ENCODE measurements around the gene FOLR2.
"Not testable (repeated sequence)": the region's sequence is repeated elsewhere in the genome, so short reads cannot be mapped to it uniquely, and the experiment has no call there.

FOLR2 gene

GRCh38 chr11:72216638-72217037 is at the start of gene FOLR2:
Gene FOLR2 (plus strand): TSS chr11:72216794. CDS start chr11:72218585, 1,791 bp downstream.
- DNase-seq (ENCODE audit: low read depth, low spot score) = no peak

- DNase-seq (ENCODE audit: low read depth, low spot score) = not testable (repeated sequence)
These were observed 47.5 kb upstream of the FOLR2 start for GRCh38 chr11:72169046-72169555.

GRCh38 chr11:72169754-72170153 is 46.8 kb upstream of the FOLR2 start:
- not testable (repeated sequence) for DNase-seq (ENCODE audit: low read depth, low spot score)

GRCh38 chr11:72172043-72172442 is 44.6 kb upstream of the FOLR2 start:
- not testable (repeated sequence) for DNase-seq (ENCODE audit: low read depth, low spot score)

- no peak for DNase-seq (ENCODE audit: low read depth, low spot score)
These were observed 43.3 kb upstream of the FOLR2 start for GRCh38 chr11:72173291-72173690.

GRCh38 chr11:72174302-72175070 is 42.1 kb upstream of the FOLR2 start:
- no peak for DNase-seq (ENCODE audit: low read depth, low spot score)

- DNase-seq (ENCODE audit: low read depth, low spot score) = no peak
These were observed 38.9 kb upstream of the FOLR2 start for GRCh38 chr11:72177656-72178055.

GRCh38 chr11:72179049-72179803 is 37.4 kb upstream of the FOLR2 start:
- DNase-seq (ENCODE audit: low read depth, low spot score) = no peak

GRCh38 chr11:72179804-72180396 is 36.7 kb upstream of the FOLR2 start:
- no peak for DNase-seq (ENCODE audit: low read depth, low spot score)

GRCh38 chr11:72180892-72181552 is 35.6 kb upstream of the FOLR2 start:
- not testable (repeated sequence) for DNase-seq (ENCODE audit: low read depth, low spot score)

- not testable (repeated sequence) for DNase-seq (ENCODE audit: low read depth, low spot score)
These were observed 35.0 kb upstream of the FOLR2 start for GRCh38 chr11:72181553-72181958.

GRCh38 chr11:72188267-72188666 is 28.3 kb upstream of the FOLR2 start:
- DNase-seq (ENCODE audit: low read depth, low spot score) = no peak

GRCh38 chr11:72189455-72190250 is 26.9 kb upstream of the FOLR2 start:
- DNase-seq (ENCODE audit: low read depth, low spot score) = no peak

- no peak for DNase-seq (ENCODE audit: low read depth, low spot score)
These were observed 25.9 kb upstream of the FOLR2 start for GRCh38 chr11:72190631-72191071.

- DNase-seq (ENCODE audit: low read depth, low spot score) = no peak
These were observed 24.6 kb upstream of the FOLR2 start, which contains the start of gene FOLR1 for GRCh38 chr11:72191961-72192381. Gene FOLR1 (plus strand): TSS chr11:72192140. CDS start chr11:72192174, 34 bp downstream.

GRCh38 chr11:72195518-72196270 is 20.9 kb upstream of the FOLR2 start:
- no peak for DNase-seq (ENCODE audit: low read depth, low spot score)

GRCh38 chr11:72201445-72201844 is 15.1 kb upstream of the FOLR2 start:
- DNase-seq (ENCODE audit: low read depth, low spot score) = not testable (repeated sequence)

- DNase-seq (ENCODE audit: low read depth, low spot score) = no peak
These were observed 14.0 kb upstream of the FOLR2 start for GRCh38 chr11:72202571-72202970.

GRCh38 chr11:72203163-72203562 is 13.4 kb upstream of the FOLR2 start:
- DNase-seq (ENCODE audit: low read depth, low spot score) = no peak

GRCh38 chr11:72204886-72205285 is 11.7 kb upstream of the FOLR2 start:
- no peak for DNase-seq (ENCODE audit: low read depth, low spot score)

Data from activated CD4-positive, CD25-positive, alpha-beta regulatory T cell treated with anti-CD3 and anti-CD28 coated beads, Interleukin-2, amount 50 U/mL, for 16 hours (primary cell).